Thyroid gland (tissue), 4 donors: ENCODE data around the gene CRTAP. TPM values are rescaled to one million over a fixed set of nuclear protein-coding genes. Genes with fewer than 3 reads are reported as not detected.
"Not testable (repeated sequence)": the region's sequence is repeated elsewhere in the genome, so short reads cannot be mapped to it uniquely, and the experiment has no call there.

Experiments
- DNase-seq, 2 donors: peaks; one replicate each; pipeline ENCODE4 v3.0.0-alpha.2; 2019
- H3K27ac ChIP-seq, 3 donors: fragments of 200-600 bp; sonication (generic); 1 replicate in 2 of 3; 2 replicates in 1 of 3; pipeline ENCODE4 v1.5.1; 2016 to 2019; ENCODE audit warnings: mild to moderate bottlenecking in 1 of 3, moderate library complexity in 1 of 3
- H3K27me3 ChIP-seq: fragments of 200-600 bp; sonication (generic); one replicate; pipeline ENCODE4 v1.5.1; 2019
- H3K36me3 ChIP-seq, 2 donors: fragments of 200-600 bp; sonication (generic); one replicate each; pipeline ENCODE4 v1.5.1; 2016 to 2019
- H3K4me1 ChIP-seq, 2 donors: fragments of 200-600 bp; sonication (generic); one replicate each; pipeline ENCODE4 v1.5.1; 2017 to 2019
- H3K4me3 ChIP-seq, 3 donors: fragments of 200-600 bp; sonication (generic); replicated peaks in 1 of 3; 1 replicate in 2 of 3; 2 replicates in 1 of 3; pipeline ENCODE4 v1.5.1; 2016; ENCODE audit warnings: mild to moderate bottlenecking in 1 of 3
- H3K9me3 ChIP-seq: fragments of 200-600 bp; sonication (generic); one replicate; pipeline ENCODE4 v1.5.1; 2017
- CTCF ChIP-seq, 6 experiments: fragments of 200-600 bp in 3 of 6; fragments of 450-650 bp in 3 of 6; sonication (generic) in 3 of 6; IDR thresholded peaks; one replicate each; pipeline ENCODE4 v1.5.1; 2016 to 2019; ENCODE audit warnings: antibody characterized with exemption in 6 of 6, mild to moderate bottlenecking in 2 of 6, inconsistent platforms in 1 of 6, moderate library complexity in 1 of 6
- POLR2A ChIP-seq, 2 donors: fragments of 450-650 bp; IDR thresholded peaks; one replicate each; pipeline ENCODE4 v1.6.1; 2017; ENCODE audit warnings: antibody characterized with exemption in 2 of 2, mild to moderate bottlenecking in 2 of 2, moderate library complexity in 1 of 2
- WGBS, 2 donors: methylation state at CpG; one replicate each; pipeline ENCODE4 v1.1.5; 2017; 5-methylcytosine and 5-hydroxymethylcytosine counted together
- intact Hi-C: fragments of 100-400 bp; cut with DNase I; formaldehyde crosslinking; loops from one replicate; pipeline ENCODE4 v1.15.1; 2023
- total RNA-seq, 4 donors: library from RNA; depleted of rRNA; stranded (reverse); fragments of >200 nt; gene quantifications; one replicate each; pipeline ENCODE4 v1.2.3, GENCODE V29; 2016

The CRTAP gene
- total RNA-seq, 4 donors from 2014 or later = 241 to 504 (median 300) TPM

GRCh38 chr3:33071946-33072345, 41.9 kb upstream of the CRTAP start:
- DNase-seq = no peak
- Histone ChIP-seq H3K4me1 (no peaks in the 10 kb centered on the region), H3K27ac (no peak overlapping the region), H3K9me3 (no peaks in the 10 kb centered on the region), H3K36me3 (peaks cover 0 to 8% of the 10 kb centered on the region in 2 donors), H3K4me3 (no peak overlapping the region), H3K27me3 (no peaks in the 10 kb centered on the region)
- no peak for TF ChIP-seq CTCF (IDR thresholded peaks at IDR 0.05)
- no peak for TF ChIP-seq POLR2A (IDR thresholded peaks at IDR 0.05)
- intact Hi-C loops = no loop called here
- WGBS, 2 donors = 92 to 100% methylated on average over 1 of the region's 1 CpG

DNA sequence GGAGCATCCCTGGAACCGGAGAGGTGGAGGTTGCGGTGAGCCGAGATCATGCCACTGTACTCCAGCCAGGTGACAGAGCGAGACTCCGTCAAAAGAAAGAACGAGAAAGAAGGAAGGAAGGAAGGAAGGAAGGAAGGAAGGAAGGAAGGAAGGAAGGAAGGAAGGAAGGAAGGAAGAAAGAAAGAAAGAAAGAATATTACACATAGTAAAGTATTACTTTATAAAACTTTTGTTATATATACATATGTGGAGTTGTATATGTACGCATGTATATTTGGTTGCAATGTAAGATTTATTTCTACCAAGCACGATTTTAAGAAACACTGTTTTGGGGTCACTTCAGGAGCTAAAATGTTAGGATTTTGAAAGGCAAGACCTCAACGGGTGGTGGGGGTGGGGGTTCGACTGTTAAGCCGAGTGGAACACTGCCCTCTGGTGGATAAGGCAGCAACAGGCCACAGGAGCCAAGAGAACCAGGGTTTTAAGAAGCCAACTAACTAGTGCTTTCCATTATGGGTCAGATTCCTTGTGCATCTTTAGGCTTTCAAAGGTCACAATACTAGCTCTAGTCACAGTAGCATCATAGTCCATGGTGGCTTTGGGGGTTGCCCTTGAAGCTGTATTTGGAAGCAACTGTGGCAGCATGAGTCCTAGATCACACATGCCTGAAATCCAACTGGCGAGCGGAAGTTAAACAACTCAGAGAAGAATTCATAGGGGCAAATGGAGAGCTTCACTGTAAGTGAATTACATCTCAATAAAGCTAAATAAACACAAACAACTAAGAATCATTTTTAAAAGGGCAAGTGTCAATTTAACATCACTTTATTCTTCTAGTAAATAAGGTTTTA, 39.4 kb upstream of the CRTAP start:
- Histone ChIP-seq H3K27ac (no peak overlapping the region), H3K36me3 (no peaks in the 10 kb centered on the region), H3K4me1 (no peaks in the 10 kb centered on the region), H3K4me3 (no peak overlapping the region), H3K27me3 (no peaks in the 10 kb centered on the region), H3K9me3 (no peaks in the 10 kb centered on the region)
- intact Hi-C loops = no loop called here
- 62 to 63% methylated on average over 13 of the region's 13 CpGs for WGBS, 2 donors
- TF ChIP-seq CTCF (IDR thresholded peaks at IDR 0.05) (peak; percentile 37 to 86 (median 60)), POLR2A (IDR thresholded peaks at IDR 0.05) (no peak)
- peak; percentile 65 to 66 for DNase-seq

DNA sequence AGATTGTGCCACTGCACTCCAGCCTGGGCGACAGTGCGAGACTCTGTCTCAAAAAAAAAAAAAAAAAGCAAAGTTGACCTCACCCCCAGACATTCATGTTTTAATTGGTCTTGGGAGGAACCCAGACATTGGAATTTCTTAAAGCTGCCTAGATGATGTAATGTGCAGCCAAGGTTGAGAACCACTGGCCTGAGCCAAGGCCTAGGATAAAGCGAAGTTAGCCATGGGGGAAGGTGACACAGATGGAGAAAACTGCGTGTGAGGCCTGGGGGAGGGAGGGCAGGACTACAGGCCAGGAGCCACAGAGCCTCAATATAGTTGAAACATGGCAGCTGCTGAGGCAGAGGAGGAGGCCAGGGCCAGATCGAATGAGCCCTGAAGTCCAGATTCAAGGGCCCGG, 37.8 kb upstream of the CRTAP start:
- no peak for DNase-seq
- Histone ChIP-seq H3K4me3 (no peak overlapping the region), H3K36me3 (no peaks in the 10 kb centered on the region), H3K27me3 (no peaks in the 10 kb centered on the region), H3K4me1 (no peaks in the 10 kb centered on the region), H3K27ac (no peak overlapping the region), H3K9me3 (no peaks in the 10 kb centered on the region)
- no peak for TF ChIP-seq POLR2A (IDR thresholded peaks at IDR 0.05)
- TF ChIP-seq CTCF (IDR thresholded peaks at IDR 0.05) = no peak
- 89 to 93% methylated on average over 6 of the region's 6 CpGs for WGBS, 2 donors
- intact Hi-C loops = no loop called here

GRCh38 chr3:33076952-33077351, 36.9 kb upstream of the CRTAP start:
- Histone ChIP-seq H3K9me3 (no peaks in the 10 kb centered on the region), H3K27ac (no peak overlapping the region), H3K4me1 (no peaks in the 10 kb centered on the region), H3K36me3 (no peaks in the 10 kb centered on the region), H3K27me3 (no peaks in the 10 kb centered on the region), H3K4me3 (no peak overlapping the region)
- intact Hi-C loops = no loop called here
- TF ChIP-seq POLR2A (IDR thresholded peaks at IDR 0.05) = no peak
- TF ChIP-seq CTCF (IDR thresholded peaks at IDR 0.05) = no peak
- DNase-seq = no peak
- WGBS, 2 donors = 91 to 99% methylated on average over 8 of the region's 8 CpGs

- H3K27me3 ChIP-seq = no peaks in the 10 kb centered on the region
- TF ChIP-seq POLR2A (IDR thresholded peaks at IDR 0.05) (no peak), CTCF (IDR thresholded peaks at IDR 0.05) (no peak)
- H3K4me1 ChIP-seq = no peaks in the 10 kb centered on the region
- WGBS, 2 donors = 93 to 99% methylated on average over 2 of the region's 2 CpGs
- H3K4me3 ChIP-seq = no peak overlapping the region
- H3K9me3 ChIP-seq = no peaks in the 10 kb centered on the region
- H3K27ac ChIP-seq = no peak overlapping the region
- no peak for DNase-seq
- H3K36me3 ChIP-seq = no peaks in the 10 kb centered on the region
- intact Hi-C loops = no loop called here
Measured at GRCh38 chr3:33077976-33078375, 35.8 kb upstream of the CRTAP start.

DNA sequence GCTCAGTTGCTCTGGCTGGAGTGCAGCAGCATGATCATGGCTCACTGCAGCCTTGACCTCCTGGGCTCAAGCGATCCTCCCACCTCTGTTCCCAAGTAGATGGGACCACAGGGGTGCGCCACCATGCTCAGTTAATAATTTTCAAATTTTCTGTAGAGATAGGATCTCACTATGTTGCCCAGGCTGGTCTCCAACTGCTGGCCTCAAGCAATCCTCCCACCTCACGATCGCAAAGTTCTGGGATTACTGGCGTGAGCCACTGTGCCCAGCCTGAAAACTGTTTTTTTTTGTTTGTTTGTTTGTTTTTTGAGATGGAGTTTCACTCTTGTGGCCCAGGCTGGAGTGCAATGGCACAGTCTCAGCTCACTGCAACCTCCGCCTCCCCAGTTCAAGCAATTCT, 34.0 kb upstream of the CRTAP start:
- intact Hi-C loops, H3K36me3 ChIP-seq, H3K9me3 ChIP-seq, H3K27me3 ChIP-seq, H3K27ac ChIP-seq, DNase-seq, H3K4me1 ChIP-seq, H3K4me3 ChIP-seq: not testable (repeated sequence)
- 97 to 98% methylated on average over 6 of the region's 6 CpGs for WGBS, 2 donors
